AG09309 (cell line): ENCODE data around the gene CYTH4.

ENCODE experiments used
- DNase-seq: peaks from one replicate; pipeline ENCODE4 v3.0.0-alpha.2; 2010; ENCODE audit warnings: low read depth
- H3K4me3 ChIP-seq: 2 replicates; pipeline ENCODE4 v1.5.1; 2011; ENCODE audit warnings: mild to moderate bottlenecking, low read depth, low read length, moderate library complexity; ENCODE audit not compliant: control insufficient read depth
- TF ChIP-seq, protein P1 (sequence below): IDR thresholded peaks from 2 replicates; pipeline ENCODE4 v1.5.1; 2011; ENCODE audit warnings: mild to moderate bottlenecking, low read depth, low read length, inconsistent platforms; ENCODE audit not compliant: insufficient read depth, control insufficient read depth; ENCODE audit errors: missing control alignments

CYTH4 gene

GRCh38 chr22:37258753-37259401 is 23.4 kb upstream of the CYTH4 start:
- no peak for DNase-seq
- TF ChIP-seq, protein P1, sequence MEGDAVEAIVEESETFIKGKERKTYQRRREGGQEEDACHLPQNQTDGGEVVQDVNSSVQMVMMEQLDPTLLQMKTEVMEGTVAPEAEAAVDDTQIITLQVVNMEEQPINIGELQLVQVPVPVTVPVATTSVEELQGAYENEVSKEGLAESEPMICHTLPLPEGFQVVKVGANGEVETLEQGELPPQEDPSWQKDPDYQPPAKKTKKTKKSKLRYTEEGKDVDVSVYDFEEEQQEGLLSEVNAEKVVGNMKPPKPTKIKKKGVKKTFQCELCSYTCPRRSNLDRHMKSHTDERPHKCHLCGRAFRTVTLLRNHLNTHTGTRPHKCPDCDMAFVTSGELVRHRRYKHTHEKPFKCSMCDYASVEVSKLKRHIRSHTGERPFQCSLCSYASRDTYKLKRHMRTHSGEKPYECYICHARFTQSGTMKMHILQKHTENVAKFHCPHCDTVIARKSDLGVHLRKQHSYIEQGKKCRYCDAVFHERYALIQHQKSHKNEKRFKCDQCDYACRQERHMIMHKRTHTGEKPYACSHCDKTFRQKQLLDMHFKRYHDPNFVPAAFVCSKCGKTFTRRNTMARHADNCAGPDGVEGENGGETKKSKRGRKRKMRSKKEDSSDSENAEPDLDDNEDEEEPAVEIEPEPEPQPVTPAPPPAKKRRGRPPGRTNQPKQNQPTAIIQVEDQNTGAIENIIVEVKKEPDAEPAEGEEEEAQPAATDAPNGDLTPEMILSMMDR, result no peak
- no peak overlapping the region for H3K4me3 ChIP-seq

- TF ChIP-seq, protein P1, result peak; percentile 72
- no peak for DNase-seq
- no peak overlapping the region; the same call in 1 of the 2 replicates for H3K4me3 ChIP-seq
Observed at GRCh38 chr22:37259540-37260029, 22.7 kb upstream of the CYTH4 start.

GRCh38 chr22:37260155-37260795 is 22.0 kb upstream of the CYTH4 start:
- DNase-seq, result no peak
- no peak overlapping the region for H3K4me3 ChIP-seq
- TF ChIP-seq, protein P1, result no peak

GRCh38 chr22:37260901-37261336 is 21.4 kb upstream of the CYTH4 start:
- DNase-seq, result no peak
- TF ChIP-seq, protein P1, result peak; percentile 90
- H3K4me3 ChIP-seq, result no peak overlapping the region

DNA sequence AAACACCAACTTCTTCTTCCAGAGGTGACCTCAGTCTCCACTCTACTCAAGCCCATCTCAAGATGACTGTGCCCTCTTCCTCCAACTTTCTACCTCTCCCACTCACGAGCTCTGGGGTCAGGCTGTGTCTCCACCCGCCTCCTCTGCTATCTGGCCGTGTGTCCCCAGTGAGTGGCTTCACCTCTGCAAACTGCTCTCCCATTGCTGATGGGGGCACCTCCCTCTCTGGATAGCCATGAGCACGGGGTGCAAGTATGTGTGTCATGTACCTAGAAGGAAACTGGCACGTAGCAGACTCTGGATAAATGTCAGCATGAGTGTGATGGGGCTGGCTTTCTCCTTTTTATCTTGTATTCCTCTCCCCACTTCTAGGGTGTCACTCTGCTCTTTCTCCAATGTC is 20.0 kb upstream of the CYTH4 start:
- H3K4me3 ChIP-seq, result no peak overlapping the region
- DNase-seq, result no peak
- TF ChIP-seq, protein P1, result no peak

DNA sequence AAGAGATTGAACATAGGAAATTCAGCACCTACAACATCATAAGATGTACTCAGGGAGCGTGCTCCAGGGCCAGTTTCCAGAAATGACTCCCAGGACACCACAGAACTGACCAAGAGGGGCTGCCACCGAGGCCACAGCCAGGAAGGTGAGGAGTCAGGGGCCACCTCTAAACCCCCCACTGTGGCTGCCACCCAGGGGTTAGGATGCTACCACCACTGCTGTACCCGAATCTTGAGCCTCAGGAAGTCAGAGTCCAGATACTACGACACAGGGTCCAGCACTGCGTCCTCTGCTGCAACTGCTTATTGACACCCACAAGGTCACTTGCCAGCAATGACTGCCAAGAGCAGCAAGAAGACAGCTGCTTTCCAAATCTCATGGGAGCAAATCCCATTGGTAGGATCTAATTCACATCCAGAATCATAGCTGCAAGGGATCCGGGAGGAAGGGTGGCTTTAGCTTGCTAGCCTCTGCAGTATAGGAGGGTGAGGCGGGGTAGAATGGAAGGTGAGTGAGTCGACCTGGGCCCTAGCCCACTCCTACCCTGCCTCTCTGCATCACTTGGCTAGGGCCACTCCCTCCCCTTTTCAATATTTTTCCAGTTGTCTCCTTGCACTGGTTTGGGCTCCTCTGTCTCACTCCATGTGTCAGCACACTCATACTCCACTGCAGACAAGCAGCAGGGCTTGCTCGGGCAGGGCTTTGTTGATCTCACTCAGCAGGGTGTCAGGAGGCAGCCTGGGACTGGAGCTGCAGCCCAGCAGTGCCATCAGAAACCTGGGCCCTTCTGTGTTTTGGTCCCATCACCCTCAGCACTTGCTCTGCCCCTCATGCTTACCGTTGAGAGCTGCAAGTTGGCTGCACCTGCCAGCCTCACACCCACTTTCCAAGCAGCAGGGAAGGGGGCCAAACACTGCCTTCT is 18.1 kb upstream of the CYTH4 start:
- no peak for DNase-seq
- TF ChIP-seq, protein P1, result no peak
- H3K4me3 ChIP-seq, result no peak overlapping the region
